Stimulated activated CD8-positive, alpha-beta memory T cell treated with anti-CD3 and anti-CD28 coated beads, Interleukin-4, amount 100 ng/mL, for 4 hours (primary cell): ENCODE measurements around the gene ATP4B.

Experiments
- DNase-seq, 2 donors: peaks; one replicate each; pipeline ENCODE4 v3.0.0-alpha.2; 2020; ENCODE audit warnings: low read depth in 2 of 2, low spot score in 1 of 2

Gene ATP4B

DNA sequence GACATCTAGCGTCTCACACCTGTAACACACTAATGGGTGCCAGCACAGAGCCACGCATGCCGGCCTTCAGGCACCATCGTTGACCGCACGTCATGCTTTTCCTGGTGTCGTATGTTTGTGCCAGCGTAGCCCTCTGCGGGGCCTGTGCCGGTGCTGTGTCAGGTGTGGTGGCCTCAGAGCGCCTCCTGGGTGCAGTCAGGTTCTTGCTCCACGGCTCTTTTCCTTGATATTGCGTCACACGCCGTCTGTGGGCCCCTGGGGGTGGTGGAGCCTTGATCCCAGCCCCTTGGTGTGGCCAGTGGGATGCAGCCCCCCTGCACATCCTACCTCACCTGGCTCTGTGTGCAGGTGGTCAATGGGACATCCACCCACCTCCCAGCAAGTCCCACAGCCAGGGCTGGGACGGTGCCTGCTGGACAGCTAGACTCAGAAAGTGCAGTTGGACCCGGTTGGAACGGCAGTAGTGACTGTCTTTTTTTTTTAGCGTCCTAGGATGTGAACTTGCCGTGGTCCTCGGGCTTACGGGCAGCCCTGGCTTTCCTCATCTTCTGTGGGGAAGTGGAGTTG lies 48.9 kb downstream of the ATP4B start:
- DNase-seq: no peak

DNA sequence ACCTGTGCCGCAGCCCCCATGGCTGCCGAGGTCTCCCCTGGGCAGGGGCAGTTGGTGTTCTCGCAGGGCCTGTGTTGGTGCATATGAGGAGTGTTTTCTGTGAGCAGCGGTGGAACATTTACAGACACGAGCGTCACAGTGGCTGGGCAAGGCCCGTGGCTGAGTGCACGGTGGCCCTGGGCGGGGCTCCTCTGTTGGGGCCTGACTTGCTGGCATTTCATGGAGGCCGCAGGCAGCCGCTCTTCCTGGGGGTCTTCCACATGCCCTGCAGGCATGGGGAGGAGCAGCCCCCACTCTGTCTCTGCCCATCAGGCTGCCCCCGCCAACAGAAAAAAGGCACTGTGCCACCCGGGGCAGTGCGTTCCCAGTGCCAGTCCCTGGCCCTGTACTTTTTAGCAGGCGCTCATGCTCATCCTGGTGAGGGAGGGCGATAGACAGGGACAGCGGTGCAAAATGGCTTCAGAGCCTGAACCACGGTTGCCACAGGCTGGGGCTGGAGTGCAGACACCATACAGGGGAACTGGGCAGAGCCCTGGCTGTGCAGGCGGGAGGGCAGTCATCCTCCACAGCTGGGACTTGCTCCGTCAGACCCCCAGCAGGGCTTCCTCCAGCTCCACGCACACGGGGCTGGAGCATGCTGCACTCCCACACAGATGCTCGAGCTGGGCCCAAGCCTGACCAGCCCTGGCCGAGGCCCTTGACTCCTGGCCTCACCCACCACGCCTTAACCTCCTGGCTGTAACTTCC lies 49.9 kb downstream of the ATP4B start:
- DNase-seq: no peak

DNA sequence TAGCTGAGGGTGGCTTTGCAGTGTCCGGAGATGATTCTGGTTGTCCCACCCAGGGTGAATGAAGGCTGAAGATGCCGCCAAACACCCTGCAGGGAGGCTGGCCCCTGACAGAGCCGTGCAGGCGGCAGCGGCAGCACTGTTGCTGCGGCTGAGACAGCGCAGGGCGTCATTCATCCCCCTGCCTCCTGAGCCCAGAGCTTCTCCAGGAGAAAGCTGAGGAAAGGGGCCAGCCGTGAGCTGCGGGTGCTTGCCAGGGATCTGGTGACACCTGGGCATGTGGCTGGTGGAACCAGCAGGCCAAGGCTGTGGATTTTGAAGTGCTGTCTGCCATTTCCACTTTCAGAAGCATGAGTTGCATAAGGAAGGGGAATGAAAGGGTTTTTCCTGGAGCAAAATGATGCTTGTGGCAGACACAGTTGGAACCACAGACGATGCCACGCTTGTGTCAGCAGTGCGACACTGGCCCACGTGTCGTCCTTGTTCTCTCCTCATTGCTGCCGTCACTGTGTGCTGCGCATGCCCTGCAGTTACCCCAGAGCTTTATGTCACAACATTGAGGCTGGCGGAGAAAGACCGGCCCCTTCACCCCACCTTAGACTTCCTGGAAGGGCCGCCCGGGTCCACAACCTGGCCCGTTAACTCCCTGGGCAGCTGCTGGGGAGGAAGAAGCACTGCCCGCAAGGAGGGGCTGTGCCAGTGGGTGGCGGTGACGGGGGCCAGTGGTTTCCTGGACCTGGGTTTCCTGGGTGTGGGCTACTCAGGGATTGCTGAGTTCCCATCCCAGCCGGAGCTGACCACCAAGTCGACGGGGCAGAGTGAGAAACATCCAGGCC lies 50.7 kb downstream of the ATP4B start:
- no peak for DNase-seq

DNA sequence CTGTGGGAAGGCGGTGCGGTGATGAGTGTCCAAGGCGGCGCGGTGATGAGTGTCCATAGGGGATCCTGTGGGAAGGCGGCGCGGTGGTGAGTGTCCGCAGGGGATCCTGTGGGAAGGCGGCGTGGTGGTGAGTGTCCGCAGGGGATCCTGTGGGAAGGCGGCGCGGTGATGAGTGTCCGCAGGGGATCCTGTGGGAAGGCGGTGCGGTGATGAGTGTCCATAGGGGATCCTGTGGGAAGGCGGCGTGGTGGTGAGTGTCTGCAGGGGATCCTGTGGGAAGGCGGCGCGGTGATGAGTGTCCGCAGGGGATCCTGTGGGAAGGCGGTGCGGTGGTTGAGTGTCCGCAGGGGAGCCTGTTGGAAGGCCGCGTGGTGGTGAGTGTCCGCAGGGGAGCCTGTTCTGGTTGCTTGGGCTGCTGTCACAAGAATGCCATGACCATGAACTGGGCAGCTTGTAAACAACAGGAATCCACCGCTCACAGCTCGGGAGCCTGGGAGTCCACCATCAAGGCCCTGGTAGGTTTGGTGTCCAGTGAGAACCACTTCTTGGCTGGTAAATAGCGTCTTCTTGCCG lies 52.0 kb downstream of the ATP4B start:
- DNase-seq: no peak

DNA sequence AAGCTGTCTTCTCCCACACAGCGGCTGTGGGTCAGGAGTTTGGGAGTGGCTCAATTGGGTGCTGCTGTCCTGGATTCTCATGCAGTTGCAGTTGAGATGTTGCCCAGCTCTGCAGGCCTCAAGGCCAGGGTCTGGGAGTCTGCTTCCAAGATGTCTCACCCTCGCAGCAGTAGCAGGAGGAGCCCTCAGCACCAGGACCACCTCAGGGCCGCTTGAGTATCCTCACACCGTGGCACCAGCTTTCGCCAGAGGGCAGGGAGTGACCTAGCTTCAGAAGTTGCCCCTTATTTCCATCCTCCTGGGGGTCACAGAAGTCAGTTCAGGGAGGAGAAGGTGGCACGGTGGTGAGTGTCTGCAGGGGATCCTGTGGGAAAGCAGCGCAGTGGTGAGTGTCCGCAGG lies 52.5 kb downstream of the ATP4B start:
- DNase-seq: no peak

DNA sequence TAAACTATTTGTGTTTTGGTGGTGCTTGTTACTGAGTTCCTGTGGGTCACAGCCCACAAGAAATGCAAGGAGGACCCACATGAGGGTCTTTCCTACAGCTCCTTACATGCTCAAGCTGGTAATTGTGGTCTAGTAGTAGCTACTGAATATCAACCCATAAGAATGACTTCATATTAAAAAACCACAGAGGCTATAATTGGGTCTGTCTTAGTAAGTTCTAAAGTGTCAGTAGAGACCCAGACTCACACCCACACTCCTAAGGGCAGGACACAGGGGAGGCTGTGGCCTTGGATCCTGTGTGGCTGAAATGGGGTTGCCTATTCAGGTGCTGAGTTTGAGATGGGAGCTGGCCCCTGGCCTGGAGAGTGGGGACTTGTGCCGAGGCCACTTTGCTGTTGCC lies 53.8 kb downstream of the ATP4B start:
- no peak for DNase-seq

DNA sequence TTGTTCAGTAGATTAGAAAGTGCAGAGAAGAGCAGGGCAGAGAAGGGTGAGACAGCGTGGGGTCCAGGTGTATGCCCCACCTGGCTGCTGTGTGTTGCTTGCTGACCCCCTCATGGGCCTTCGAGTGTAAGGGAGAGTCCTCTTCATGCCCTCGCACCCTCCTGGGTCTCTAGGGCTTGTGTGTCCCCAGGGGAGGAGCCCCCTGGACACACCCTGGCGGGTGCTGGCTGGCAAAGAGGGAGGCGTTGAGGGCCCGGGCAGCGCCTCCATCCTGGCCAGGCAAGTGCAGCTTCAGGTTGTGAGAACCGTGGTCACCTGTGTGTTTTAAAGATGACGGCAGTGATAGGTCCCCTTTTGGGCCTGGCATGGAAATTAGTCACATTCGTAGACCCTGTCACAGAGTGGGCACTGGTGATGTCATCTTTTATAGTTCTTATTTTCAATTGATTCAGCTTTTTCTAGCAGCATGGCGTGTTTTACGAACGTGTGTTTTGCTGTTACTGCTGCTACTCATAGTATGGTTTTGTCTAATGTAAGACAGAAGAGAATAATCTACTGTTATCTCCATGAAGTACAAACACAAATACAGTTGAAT lies 54.8 kb downstream of the ATP4B start:
- no peak for DNase-seq

DNA sequence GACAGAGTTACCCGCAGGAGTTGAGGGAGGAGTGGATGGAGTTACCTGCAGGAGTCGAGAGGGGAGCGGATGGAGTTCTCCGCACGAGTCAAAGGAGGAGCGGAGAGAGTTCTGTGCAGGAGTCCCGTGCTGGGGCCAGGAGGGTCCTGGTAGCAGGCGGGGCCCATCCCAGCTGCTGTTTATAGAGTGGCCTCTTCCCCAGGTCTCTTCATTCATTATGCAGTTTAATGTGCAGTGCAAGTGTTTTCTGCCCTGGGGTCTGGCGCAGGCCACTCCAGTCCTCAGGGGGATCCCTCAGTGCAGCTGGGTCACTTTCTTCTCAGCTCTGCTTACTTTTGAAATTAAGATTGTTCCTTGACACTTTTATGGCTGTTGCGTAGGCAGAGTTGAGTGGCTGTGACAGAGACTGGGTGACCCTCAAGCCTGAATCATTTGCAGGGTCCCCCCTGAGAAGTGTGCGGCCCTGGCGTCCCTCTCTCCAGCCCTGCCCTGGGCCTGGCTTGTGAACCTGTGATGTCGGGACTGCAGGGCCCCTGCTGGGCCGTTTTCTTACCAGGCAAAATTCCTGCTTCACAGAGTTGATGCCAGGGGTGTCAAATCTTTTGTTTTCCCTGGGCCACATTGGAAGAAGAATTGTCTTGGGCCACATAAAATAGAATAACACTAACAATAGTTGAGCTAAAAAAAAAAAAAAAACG lies 55.6 kb downstream of the ATP4B start:
- no peak for DNase-seq

DNA sequence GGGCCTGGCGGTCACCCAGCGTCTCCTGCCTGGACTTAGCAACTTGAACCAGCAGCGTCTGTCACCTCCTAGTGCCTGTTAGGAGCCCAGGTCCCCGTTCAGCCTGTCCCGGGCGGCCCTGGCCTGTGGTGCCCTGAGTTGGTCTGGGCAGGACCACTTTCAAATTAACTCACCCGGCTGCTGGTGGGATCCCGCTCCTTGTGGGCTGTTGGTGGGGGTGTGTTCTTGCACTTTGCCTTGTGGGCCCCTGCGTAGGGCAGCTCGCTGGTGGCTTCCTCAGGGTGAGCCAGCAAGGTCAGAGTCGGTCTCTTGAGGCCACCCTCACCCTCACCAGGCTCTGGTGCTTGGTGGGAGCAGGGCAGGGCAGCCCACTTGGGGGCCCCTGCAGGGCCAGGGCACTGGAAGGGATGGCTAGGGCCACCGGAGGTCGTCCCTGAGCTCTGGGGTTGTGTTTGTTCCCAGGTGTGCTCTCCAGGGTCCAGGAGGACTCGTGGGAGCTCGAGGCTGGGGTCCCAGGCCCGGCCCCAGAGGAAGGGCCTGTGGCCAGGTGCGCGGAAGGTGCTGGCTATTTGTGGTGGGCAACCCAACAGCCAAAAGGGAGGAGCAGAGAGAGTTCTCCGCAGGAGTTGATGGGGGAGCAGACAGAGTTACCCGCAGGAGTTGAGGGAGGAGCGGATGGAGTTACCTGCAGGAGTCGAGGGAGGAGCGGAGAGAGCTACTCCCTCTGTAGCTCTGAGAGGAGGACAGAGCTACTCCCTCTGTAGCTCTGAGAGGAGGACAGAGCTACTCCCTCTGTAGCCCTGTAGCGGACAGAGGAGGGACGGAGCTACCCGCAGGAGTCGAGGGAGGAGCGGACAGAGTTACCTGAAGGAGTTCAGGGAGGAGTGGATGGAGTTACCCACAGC lies 56.6 kb downstream of the ATP4B start:
- DNase-seq: no peak

DNA sequence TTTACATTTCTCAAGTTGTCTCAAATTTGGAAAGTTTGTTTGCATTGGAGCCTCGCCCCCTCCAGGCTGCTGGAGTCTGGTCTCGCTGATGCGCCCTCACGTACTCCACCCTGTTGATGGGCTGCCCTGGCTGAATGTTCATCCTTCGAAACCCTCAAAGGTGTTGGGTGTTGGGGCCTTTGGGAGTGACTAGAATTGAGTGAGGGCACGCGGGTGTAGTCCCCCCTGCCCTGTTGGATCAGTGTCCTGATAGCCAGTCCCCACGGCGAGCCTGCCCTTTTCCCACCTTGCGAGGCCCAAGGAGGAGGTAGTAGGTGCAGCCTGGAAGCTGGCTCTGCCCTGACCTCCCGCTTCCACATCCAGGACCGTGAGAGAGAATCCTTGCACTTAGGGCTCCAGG lies 58.6 kb downstream of the ATP4B start:
- DNase-seq: no peak
